DMS79 treated with DMSO at 0.1 percent for 48 hours (cell line): Measurements from ENCODE around the gene NACC2.

ENCODE experiments used
- DNase-seq: peaks from one replicate; lab custom pipeline; 2025; lab: John Stamatoyannopoulos, UW

Gene NACC2

DNA sequence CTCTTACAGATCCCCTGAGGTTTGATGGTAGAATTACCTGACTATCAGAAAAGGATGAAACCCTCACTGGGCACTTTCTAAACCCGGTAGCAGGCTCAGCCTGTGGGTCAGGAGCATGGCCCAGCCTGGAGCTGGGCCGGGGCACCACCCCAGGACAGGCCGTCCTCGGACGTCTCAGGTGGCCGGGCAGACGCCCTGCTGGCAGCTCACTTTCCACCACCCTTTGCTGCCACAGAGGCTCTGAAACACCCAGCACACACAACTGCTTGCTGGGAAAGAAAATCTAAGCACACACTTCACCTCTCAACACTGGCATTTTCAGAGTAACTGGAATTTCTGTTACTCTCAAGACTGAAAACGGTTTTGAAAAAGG, 138.3 kb downstream of the NACC2 start:
- DNase-seq, result no peak
